H1 (cell line): ENCODE measurements around the gene SIRT3. TPM values are rescaled to one million over a fixed set of nuclear protein-coding genes. Genes with fewer than 3 reads are reported as not detected.

Experiments used
- CTCF ChIA-PET: fragments of 300-600 bp; sonication (Branson Sonifier 250); formaldehyde crosslinking; loops from one replicate; lab custom pipeline; 2021; ENCODE audit not compliant: partially characterized antibody; lab: Charles Lee
- POLR2A ChIA-PET: fragments of 300-600 bp; sonication (Branson Sonifier 250); formaldehyde crosslinking; loops from one replicate; lab custom pipeline; 2021; ENCODE audit warnings: inconsistent platforms; ENCODE audit not compliant: partially characterized antibody; lab: Charles Lee
- DNase-seq, 2 experiments: peaks; one replicate each; pipeline versions ENCODE4 v3.0.0 to v3.0.0-alpha.2; 2010 to 2022; ENCODE audit warnings: low spot score in 2 of 2, low read depth in 1 of 2, mixed read lengths in 1 of 2
- FAIRE-seq: peaks from 2 replicates; lab custom pipeline; 2011; peaks lifted over from hg19 to GRCh38; lab: Jason Lieb, UNC
- H2AFZ ChIP-seq: 2 replicates; pipeline ENCODE4 v1.8.1; 2012; ENCODE audit warnings: low read length, inconsistent platforms
- H2AK5ac ChIP-seq: 2 replicates; pipeline ENCODE4 v1.6.1; 2013; ENCODE audit warnings: low read depth, low read length
- H2BK120ac ChIP-seq: replicated peaks from 2 replicates; pipeline ENCODE3; 2013; ENCODE audit warnings: low read depth, low read length, inconsistent platforms
- H2BK12ac ChIP-seq: 2 replicates; pipeline ENCODE4 v1.6.1; 2013; ENCODE audit warnings: low read depth, low read length
- H2BK15ac ChIP-seq: 2 replicates; pipeline ENCODE4 v1.6.1; 2013; ENCODE audit warnings: low read length
- H2BK20ac ChIP-seq: 2 replicates; pipeline ENCODE4 v1.6.1; 2013; ENCODE audit warnings: low read length
- H2BK5ac ChIP-seq: 2 replicates; pipeline ENCODE4 v1.6.1; 2013; ENCODE audit warnings: low read depth, low read length
- H3K14ac ChIP-seq: 2 replicates; pipeline ENCODE4 v1.6.1; 2013; ENCODE audit warnings: inconsistent platforms; ENCODE audit not compliant: insufficient read length
- H3K18ac ChIP-seq: 2 replicates; pipeline ENCODE4 v1.6.1; 2013; ENCODE audit warnings: low read length; ENCODE audit errors: extremely low read depth
- H3K23ac ChIP-seq: 2 replicates; pipeline ENCODE4 v1.6.1; 2013; ENCODE audit warnings: inconsistent platforms; ENCODE audit not compliant: insufficient read length
- H3K23me2 ChIP-seq: 2 replicates; pipeline ENCODE4 v1.6.1; 2013; ENCODE audit warnings: low read depth, low read length
- H3K27ac ChIP-seq: 2 replicates; pipeline ENCODE4 v1.6.1; 2011; ENCODE audit warnings: low read depth, low read length, inconsistent platforms
- H3K27me3 ChIP-seq, 4 experiments: replicated peaks in 1 of 4; 1 replicate in 1 of 4; 2 replicates in 3 of 4; pipeline versions ENCODE4 v1.6.1 to v1.8.1; 2011 to 2013; ENCODE audit warnings: low read length in 3 of 4, mild to moderate bottlenecking in 3 of 4, inconsistent platforms in 2 of 4, mixed read lengths in 2 of 4, moderate library complexity in 1 of 4; ENCODE audit not compliant: control insufficient read depth in 3 of 4, insufficient read depth in 3 of 4; ENCODE audit errors: extremely low read depth in 1 of 4
- H3K36me3 ChIP-seq, 4 experiments: 2 replicates each; pipeline versions ENCODE4 v1.6.1 to v1.8.1; 2011 to 2013; ENCODE audit warnings: mild to moderate bottlenecking in 4 of 4, low read length in 3 of 4, moderate library complexity in 2 of 4, control low read depth in 1 of 4, inconsistent platforms in 1 of 4; ENCODE audit not compliant: insufficient read depth in 4 of 4, control insufficient read depth in 2 of 4
- H3K4ac ChIP-seq: replicated peaks from 2 replicates; pipeline ENCODE3; 2013; ENCODE audit warnings: low read length, low read depth, mixed read lengths, inconsistent platforms; ENCODE audit not compliant: insufficient read length
- H3K4me1 ChIP-seq, 4 experiments: replicated peaks in 1 of 4; 1 replicate in 1 of 4; 2 replicates in 3 of 4; pipeline versions ENCODE4 v1.6.1 to v1.8.1; 2011 to 2013; ENCODE audit warnings: low read length in 3 of 4, inconsistent platforms in 2 of 4, mixed read lengths in 1 of 4; ENCODE audit not compliant: insufficient read depth in 4 of 4, control insufficient read depth in 3 of 4
- H3K4me2 ChIP-seq, 2 experiments: 2 replicates each; pipeline versions ENCODE4 v1.6.1 to v1.8.1; 2011 to 2013; ENCODE audit warnings: low read depth in 2 of 2, low read length in 2 of 2, control low read depth in 1 of 2, inconsistent platforms in 1 of 2, mild to moderate bottlenecking in 1 of 2; ENCODE audit not compliant: insufficient read depth in 1 of 2
- H3K4me3 ChIP-seq, 4 experiments: fragments of 200-600, 300-600 bp in 1 of 4; sonication (generic), shearing (Covaris generic), sonication (Bioruptor Twin) in 1 of 4; 2 replicates each; pipeline versions ENCODE4 v1.5.1 to v1.8.1; 2011 to 2016; ENCODE audit warnings: low read length in 4 of 4, low read depth in 3 of 4, control low read depth in 2 of 4, inconsistent platforms in 2 of 4, mild to moderate bottlenecking in 2 of 4, mixed read lengths in 1 of 4, moderate library complexity in 1 of 4; ENCODE audit not compliant: insufficient read depth in 2 of 4; ENCODE audit errors: extremely low read depth in 1 of 4
- H3K56ac ChIP-seq: replicated peaks from 2 replicates; pipeline ENCODE3; 2013; ENCODE audit warnings: low read depth, mild to moderate bottlenecking, mixed read lengths, low read length, inconsistent platforms; ENCODE audit not compliant: insufficient read length
- H3K79me1 ChIP-seq: 2 replicates; pipeline ENCODE4 v1.6.1; 2013; ENCODE audit warnings: low read depth, low read length, control low read depth
- H3K79me2 ChIP-seq, 2 experiments: 2 replicates each; pipeline versions ENCODE4 v1.6.1 to v1.8.1; 2012 to 2013; ENCODE audit warnings: low read length in 2 of 2, mild to moderate bottlenecking in 2 of 2, inconsistent platforms in 1 of 2; ENCODE audit not compliant: insufficient read depth in 2 of 2, control insufficient read depth in 1 of 2
- H3K9ac ChIP-seq, 4 experiments: replicated peaks in 1 of 4; 1 replicate in 1 of 4; 2 replicates in 3 of 4; pipeline versions ENCODE4 v1.6.1 to v1.8.1; 2011 to 2013; ENCODE audit warnings: low read depth in 3 of 4, low read length in 3 of 4, control low read depth in 2 of 4, mild to moderate bottlenecking in 2 of 4, moderate library complexity in 2 of 4, inconsistent platforms in 1 of 4; ENCODE audit errors: extremely low read depth in 1 of 4
- H3K9me3 ChIP-seq, 2 experiments: 2 replicates each; pipeline versions ENCODE4 v1.6.1 to v1.8.1; 2012 to 2013; ENCODE audit warnings: mild to moderate bottlenecking in 2 of 2, moderate library complexity in 2 of 2, control low read depth in 1 of 2, inconsistent platforms in 1 of 2, low read depth in 1 of 2, low read length in 1 of 2, mixed read lengths in 1 of 2; ENCODE audit not compliant: insufficient read depth in 2 of 2
- H4K20me1 ChIP-seq, 2 experiments: replicated peaks in 1 of 2; 2 replicates each; pipeline versions ENCODE3 to v1.8.1; 2011 to 2013; ENCODE audit warnings: inconsistent platforms in 2 of 2, low read length in 2 of 2, mild to moderate bottlenecking in 1 of 2; ENCODE audit not compliant: insufficient read depth in 2 of 2, control insufficient read depth in 1 of 2
- H4K5ac ChIP-seq: 2 replicates; pipeline ENCODE4 v1.6.1; 2013; ENCODE audit warnings: low read length, low read depth, mixed read lengths, inconsistent platforms; ENCODE audit not compliant: insufficient read length
- H4K8ac ChIP-seq: 2 replicates; pipeline ENCODE4 v1.8.0; 2013; ENCODE audit warnings: mild to moderate bottlenecking, moderate library complexity, low read length, inconsistent platforms; ENCODE audit not compliant: insufficient read depth; ENCODE audit errors: extremely low read depth
- H4K91ac ChIP-seq: replicated peaks from 2 replicates; pipeline ENCODE3; 2013; ENCODE audit warnings: low read length, mixed read lengths, inconsistent platforms; ENCODE audit not compliant: insufficient read length
- CREB1 ChIP-seq: IDR thresholded peaks from 2 replicates; pipeline ENCODE4 v1.6.1; 2012; ENCODE audit warnings: inconsistent platforms
- CTBP2 ChIP-seq: IDR thresholded peaks from 2 replicates; pipeline ENCODE4 v1.7.0; 2011; ENCODE audit warnings: borderline replicate concordance, mild to moderate bottlenecking, moderate library complexity, mixed read lengths, low read length; ENCODE audit not compliant: insufficient read depth, insufficient read length
- KDM1A ChIP-seq: fragments of 200-600, 300-600 bp; sonication (generic); IDR thresholded peaks from 2 replicates; pipeline ENCODE4 v1.7.1; 2016; ENCODE audit warnings: mild to moderate bottlenecking, low read length, borderline replicate concordance
- POLR2A ChIP-seq, 2 experiments: IDR thresholded peaks; 1 replicate in 1 of 2; 2 replicates in 1 of 2; pipeline ENCODE4 v1.6.1; 2011; ENCODE audit warnings: low read depth in 2 of 2, low read length in 2 of 2, mild to moderate bottlenecking in 2 of 2; ENCODE audit errors: control extremely low read depth in 1 of 2
- RAD21 ChIP-seq, 2 experiments: IDR thresholded peaks in 1 of 2; conservative IDR thresholded peaks in 1 of 2; 2 replicates each; pipeline ENCODE4 v1.6.1; 2011; ENCODE audit warnings: low read depth in 2 of 2, low read length in 2 of 2, improper control_type of control experiment in 1 of 2, inconsistent platforms in 1 of 2, mild to moderate bottlenecking in 1 of 2, moderate library complexity in 1 of 2
- RXRA ChIP-seq: IDR thresholded peaks from 2 replicates; pipeline ENCODE4 v1.6.1; 2011; ENCODE audit warnings: low read depth, mild to moderate bottlenecking, low read length, moderate library complexity; ENCODE audit not compliant: insufficient read depth
- SAP30 ChIP-seq: fragments of 300-600 bp; sonication (generic); IDR thresholded peaks from 2 replicates; pipeline ENCODE4 v1.7.1; 2012; ENCODE audit warnings: low read length, moderate library complexity, mild to moderate bottlenecking, inconsistent platforms; ENCODE audit not compliant: insufficient read depth, insufficient replicate concordance
- SIRT6 ChIP-seq: IDR thresholded peaks from one replicate; pipeline ENCODE4 v1.7.1; 2012; ENCODE audit warnings: low read length, inconsistent platforms
- SP1 ChIP-seq: IDR thresholded peaks from 2 replicates; pipeline ENCODE4 v1.6.1; 2011; ENCODE audit warnings: low read depth, low read length
- ZNF274 ChIP-seq: IDR thresholded peaks from 2 replicates; pipeline ENCODE4 v1.7.0; 2012; ENCODE audit warnings: low read length, borderline replicate concordance; ENCODE audit errors: extremely low read depth
- WGBS, 2 experiments: shearing (Covaris generic) in 1 of 2; methylation state at CpG; one replicate each; pipeline versions ENCODE4 v1.1.6 to v1.1.7; 2013 to 2015; ENCODE audit warnings: low lambda C conversion rate in 2 of 2, mixed read lengths in 2 of 2, inconsistent platforms in 1 of 2, low coverage in 1 of 2, missing lambda C conversion rate in 1 of 2; ENCODE audit not compliant: insufficient replicate concordance in 2 of 2, insufficient coverage in 1 of 2, insufficient read length in 1 of 2; ENCODE audit errors: extremely low coverage in 1 of 2, missing lambda C conversion rate in 1 of 2; 5-methylcytosine and 5-hydroxymethylcytosine counted together
- polyA plus RNA-seq, 7 experiments: library from polyadenylated mRNA; depleted of rRNA in 3 of 7; stranded (reverse) in 5 of 7; unstranded in 2 of 7; fragments of >200 nt in 5 of 7; fragments of 200-250 nt in 2 of 7; gene quantifications; 1 replicate in 5 of 7; 2 replicates in 1 of 7; 4 replicates in 1 of 7; pipeline versions ENCODE4 v1.2.1 to v1.2.3, GENCODE V29; 2011 to 2013; ENCODE audit warnings: missing spikeins in 2 of 7, mixed read lengths in 2 of 7
- total RNA-seq: library from RNA; stranded (reverse); fragmentation: NEBNext Ultra II Directional; extraction: Animal tissue kit (Norgen Biotek cat#: 25700); gene quantifications from 2 replicates; pipeline ENCODE4 v1.2.1, GENCODE V29; 2021
- TF ChIP-seq, protein P1 (sequence below): IDR thresholded peaks from 2 replicates; pipeline ENCODE4 v1.6.1; 2011; ENCODE audit warnings: low read depth, mild to moderate bottlenecking, low read length; ENCODE audit not compliant: insufficient read depth

SIRT3 gene
- total and polyA plus RNA-seq, 2 of the 8 experiments (the other 6 are each of a cell fraction or from before 2014, with no cell fraction given), result 14.3 to 21.6 TPM

DNA sequence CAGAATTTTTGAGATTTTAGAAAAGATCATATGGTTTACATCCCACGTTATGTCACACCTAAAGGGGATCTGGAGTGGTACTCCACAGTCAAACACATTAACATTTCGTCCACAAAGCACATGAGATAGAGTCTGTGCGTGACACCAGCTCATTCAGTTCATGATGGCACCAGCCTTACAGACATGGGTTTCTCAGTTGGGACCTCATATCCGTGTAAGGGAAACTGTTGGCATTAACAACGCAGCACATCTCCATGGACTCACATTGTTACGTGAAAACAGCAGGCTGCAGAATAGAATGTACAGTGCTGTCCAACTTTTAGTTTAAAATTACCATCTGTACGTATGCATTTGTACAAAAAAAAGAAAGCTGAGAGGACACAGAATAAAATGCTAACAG is 14.6 kb downstream of the SIRT3 start:
- H3K23me2 ChIP-seq, result no peaks in the 10 kb centered on the region
- no peak overlapping the region for H4K8ac ChIP-seq
- H2BK20ac ChIP-seq, result no peak overlapping the region
- H2BK120ac ChIP-seq, result no peak overlapping the region
- WGBS, 2 experiments, result 92% methylated on average over 7 of the region's 7 CpGs; no CpG with 5 or more reads in 1 of the 2 experiments
- no peak overlapping the region for H2BK15ac ChIP-seq
- no peak for DNase-seq
- no peak overlapping the region for H3K56ac ChIP-seq
- H4K91ac ChIP-seq, result no peak overlapping the region
- no peaks in the 10 kb centered on the region for H3K9me3 ChIP-seq
- H3K79me1 ChIP-seq, result no peaks in the 10 kb centered on the region; the same call in 1 of the 2 replicates
- H2AK5ac ChIP-seq, result no peak overlapping the region
- no peak overlapping the region for H3K27ac ChIP-seq
- H3K4me2 ChIP-seq, result no peak overlapping the region
- H2BK5ac ChIP-seq, result no peak overlapping the region
- no peak overlapping the region for H3K14ac ChIP-seq
- no peaks in the 10 kb centered on the region for H3K4me1 ChIP-seq
- H4K20me1 ChIP-seq, result peaks cover 0 to 1% of the 10 kb centered on the region in 2 experiments
- H3K79me2 ChIP-seq, result no peaks in the 10 kb centered on the region
- TF ChIP-seq POLR2A (IDR thresholded peaks at IDR 0.05; ENCODE audit: control extremely low read depth in 1 of 2, low read depth in 2 of 2, low read length in 2 of 2) (no peak), SAP30 (no peak), RXRA (no peak), CTBP2 (no peak), RAD21 (IDR thresholded peaks at IDR 0.05 in 1 of 2, conservative IDR thresholded peaks at IDR 0.05 in 1 of 2; ENCODE audit: low read depth in 2 of 2, low read length in 2 of 2) (no peak), KDM1A (no peak), CREB1 (no peak), ZNF274 (no peak), SIRT6 (no peak), SP1 (no peak)
- TF ChIP-seq, protein P1, sequence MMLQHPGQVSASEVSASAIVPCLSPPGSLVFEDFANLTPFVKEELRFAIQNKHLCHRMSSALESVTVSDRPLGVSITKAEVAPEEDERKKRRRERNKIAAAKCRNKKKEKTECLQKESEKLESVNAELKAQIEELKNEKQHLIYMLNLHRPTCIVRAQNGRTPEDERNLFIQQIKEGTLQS, result no peak
- no peaks in the 10 kb centered on the region for H3K27me3 ChIP-seq
- no peak overlapping the region for H3K18ac ChIP-seq
- no peak overlapping the region for H3K4me3 ChIP-seq
- H3K9ac ChIP-seq, result no peak overlapping the region
- no peak for FAIRE-seq
- POLR2A ChIA-PET, result interaction anchor here (0.9 to 1.6 kb wide), 4 partner anchors 9 to 16 kb away, joined by 3 to 6 read pairs (median 4); partner anchors contain the start of gene PSMD13
- H4K5ac ChIP-seq, result no peak overlapping the region
- H3K23ac ChIP-seq, result no peak overlapping the region
- H2BK12ac ChIP-seq, result no peak overlapping the region
- no peak overlapping the region for H3K4ac ChIP-seq
- CTCF ChIA-PET, result interaction anchor here (0.6 to 2.1 kb wide), 4 partner anchors 9 to 220 kb away, joined by 3 to 8 read pairs (median 4); no protein-coding TSS in a partner anchor
- no peak overlapping the region for H2AFZ ChIP-seq
- no peaks in the 10 kb centered on the region; a peak in 1 of 8 replicates for H3K36me3 ChIP-seq
